Activated CD8-positive, alpha-beta memory T cell treated with anti-CD3 and anti-CD28 coated beads for 48 hours (primary cell): ENCODE data around the gene ADAMTS2.
"Not testable (repeated sequence)": the region's sequence is repeated elsewhere in the genome, so short reads cannot be mapped to it uniquely, and the experiment has no call there.

ENCODE experiments used
- DNase-seq, 3 experiments: peaks; one replicate each; pipeline ENCODE4 v3.0.0-alpha.2; 2020; ENCODE audit warnings: low read depth in 2 of 3, low spot score in 2 of 3

Gene ADAMTS2

DNA sequence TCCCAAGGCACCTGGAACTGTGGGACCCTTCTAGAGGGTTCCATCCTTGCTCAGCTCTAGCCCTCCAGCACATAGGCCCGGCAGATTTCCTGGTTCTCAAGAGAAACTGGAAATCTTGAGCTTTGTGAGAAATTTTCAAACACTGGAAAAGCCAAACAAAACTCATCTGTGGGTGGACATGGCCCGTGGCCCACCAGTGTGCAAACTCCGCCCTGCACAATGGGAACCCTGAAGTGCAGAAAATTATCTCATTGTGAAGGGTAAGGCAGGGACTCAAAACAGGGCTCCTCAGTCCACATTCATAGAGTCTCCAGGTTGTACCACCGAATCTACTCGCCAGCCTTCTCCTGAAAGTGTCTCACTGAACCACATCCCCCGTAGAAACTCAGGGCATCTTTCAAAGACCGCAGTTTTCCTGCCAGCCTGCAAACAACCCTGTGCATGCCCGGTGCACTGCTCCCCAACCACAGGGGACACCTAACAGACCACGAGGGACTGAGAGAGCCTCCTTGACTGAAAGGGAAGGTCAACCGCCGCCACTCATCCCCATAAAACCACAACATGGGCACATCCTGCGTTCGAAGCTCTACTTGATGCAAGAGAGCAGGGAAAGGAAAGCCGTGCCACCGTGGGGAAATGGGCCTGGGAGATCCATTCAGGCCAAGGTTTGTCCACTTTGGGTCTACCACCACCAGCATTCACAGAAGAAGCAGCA lies 18.1 kb downstream of the ADAMTS2 start:
- DNase-seq = no peak

DNA sequence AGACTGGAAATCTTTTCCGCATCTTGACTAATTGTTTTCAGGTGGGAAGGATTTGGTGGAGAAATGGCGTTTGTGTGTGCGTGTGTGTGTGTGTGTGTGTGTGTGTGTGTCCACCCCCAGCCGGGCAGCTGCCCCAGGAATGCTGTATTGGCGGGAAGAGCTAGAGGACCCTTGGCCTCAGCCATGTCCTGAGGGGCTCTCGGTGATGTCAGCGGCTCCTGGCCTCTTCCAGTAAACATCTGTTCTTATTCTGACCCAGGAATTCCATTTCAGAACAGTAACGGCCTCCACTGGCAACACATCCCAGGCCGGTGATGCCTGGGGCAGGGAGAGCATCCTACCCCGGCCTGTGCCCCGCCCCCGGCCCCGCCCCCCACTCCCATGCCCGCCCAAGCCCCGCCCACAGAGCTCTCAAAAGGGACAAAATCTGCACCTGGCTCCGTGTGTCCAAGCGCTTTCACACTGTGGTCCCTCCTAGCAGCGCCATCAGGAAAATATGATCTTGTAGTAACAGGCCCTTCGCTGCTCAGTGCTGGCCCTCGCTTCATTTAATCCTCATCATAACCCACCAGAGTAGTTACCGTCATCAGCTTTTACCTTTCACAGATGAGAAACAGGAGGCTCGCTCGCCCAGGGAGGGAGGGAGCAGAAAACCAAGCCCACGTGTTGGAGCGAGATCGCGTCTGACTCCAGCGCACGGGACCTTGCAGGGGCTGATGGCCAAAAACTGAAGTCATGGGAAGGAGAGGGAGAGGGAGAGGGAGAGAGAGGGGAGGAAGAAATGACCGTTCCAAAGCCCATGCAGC lies 18.9 kb downstream of the ADAMTS2 start:
- no peak for DNase-seq

- DNase-seq = no peak
Observed at GRCh38 chr5:179325296-179326031, 19.8 kb downstream of the ADAMTS2 start.

- DNase-seq = no peak
Observed at GRCh38 chr5:179324760-179325295, 20.4 kb downstream of the ADAMTS2 start.

- DNase-seq = not testable (repeated sequence)
Observed at GRCh38 chr5:179324316-179324715, 20.9 kb downstream of the ADAMTS2 start.

DNA sequence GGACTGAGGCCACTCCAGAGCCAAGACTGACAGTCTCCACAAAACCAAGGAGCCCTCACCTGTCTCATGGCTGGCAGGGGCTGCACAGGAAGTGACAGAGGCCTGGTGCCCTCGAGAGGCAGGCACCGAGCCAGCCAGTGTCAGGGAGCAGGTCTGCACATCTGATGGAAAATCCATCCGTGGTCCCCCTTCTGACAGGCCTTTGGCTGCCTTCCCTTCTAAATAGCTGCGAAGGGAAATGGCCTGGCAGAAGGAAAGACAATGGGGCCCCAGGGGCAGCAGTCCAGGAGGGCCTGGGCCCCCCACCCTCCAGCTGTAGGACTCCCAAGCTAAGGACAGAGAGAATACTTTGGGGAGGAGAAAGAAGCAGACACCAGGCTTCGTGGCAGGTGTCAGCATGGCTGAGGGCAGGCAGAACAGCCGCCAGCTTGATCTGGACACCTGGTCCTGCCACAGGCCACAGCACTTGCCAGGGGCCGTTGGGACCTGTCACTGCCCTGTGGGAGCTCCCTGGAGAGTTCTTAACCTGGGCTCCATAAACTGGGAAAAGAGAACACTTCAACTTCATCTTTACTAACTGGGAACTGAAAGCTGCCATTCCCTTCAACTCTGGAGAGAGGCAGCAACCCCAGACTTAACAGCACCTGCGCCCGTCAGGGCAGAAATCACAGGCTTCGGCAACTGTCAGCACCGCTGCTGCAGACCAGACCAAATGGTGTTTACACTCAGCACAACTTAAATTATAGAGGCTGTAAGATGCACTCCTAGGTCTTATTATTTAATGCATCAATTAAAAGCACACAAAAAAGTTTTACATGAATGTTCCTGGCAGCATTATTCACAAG lies 22.0 kb downstream of the ADAMTS2 start:
- no peak for DNase-seq

DNA sequence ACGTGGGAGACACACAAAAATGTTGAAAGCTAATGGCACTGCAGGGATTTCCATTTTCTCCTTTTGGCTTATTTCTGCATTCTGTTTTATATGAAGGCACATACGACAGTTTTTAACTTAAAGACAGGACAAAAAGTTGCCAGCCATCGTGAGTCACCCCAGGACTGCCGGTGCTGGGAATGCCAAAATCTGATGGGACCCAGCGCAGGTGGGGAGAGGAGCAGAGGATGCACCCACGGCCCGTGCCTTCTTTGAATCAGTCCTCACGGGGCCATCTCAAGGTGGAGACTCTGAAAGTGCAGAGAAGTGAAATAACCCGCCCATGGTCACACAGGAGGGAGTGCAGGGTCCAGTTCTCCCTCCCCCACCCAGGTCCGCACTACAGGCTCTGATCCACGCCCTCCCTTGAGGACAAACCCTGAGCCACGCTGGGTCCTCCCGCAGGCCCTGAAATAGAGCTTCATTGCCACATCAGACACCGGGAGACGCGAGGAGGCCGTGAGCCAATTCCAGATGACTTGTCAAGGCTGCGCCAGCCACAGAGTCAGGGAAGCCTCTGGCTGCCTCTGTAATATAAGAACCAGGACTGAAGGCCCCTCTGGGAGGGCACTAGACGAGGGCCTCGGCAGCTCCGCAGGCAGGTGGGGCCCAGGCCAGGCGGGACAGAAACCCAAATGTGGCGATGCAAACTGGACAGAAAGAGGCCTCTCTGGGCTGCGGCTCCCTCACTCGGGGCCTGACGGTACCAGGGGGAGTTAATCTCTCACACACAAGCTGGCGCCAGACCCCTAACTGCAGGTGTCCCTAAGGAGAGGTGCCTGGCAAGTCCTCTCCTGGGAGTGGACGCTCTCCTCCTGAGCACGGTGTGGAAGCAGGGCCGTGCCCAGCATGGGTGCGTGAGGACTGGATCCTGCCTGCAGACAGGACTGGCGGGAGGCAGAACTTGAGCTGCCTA lies 22.9 kb downstream of the ADAMTS2 start:
- DNase-seq = no peak

- no peak for DNase-seq
Observed at GRCh38 chr5:179321206-179321987, 23.9 kb downstream of the ADAMTS2 start.

GRCh38 chr5:179319741-179320281 lies 25.4 kb downstream of the ADAMTS2 start:
- no peak for DNase-seq

GRCh38 chr5:179319123-179319522 lies 26.1 kb downstream of the ADAMTS2 start:
- DNase-seq = no peak

DNA sequence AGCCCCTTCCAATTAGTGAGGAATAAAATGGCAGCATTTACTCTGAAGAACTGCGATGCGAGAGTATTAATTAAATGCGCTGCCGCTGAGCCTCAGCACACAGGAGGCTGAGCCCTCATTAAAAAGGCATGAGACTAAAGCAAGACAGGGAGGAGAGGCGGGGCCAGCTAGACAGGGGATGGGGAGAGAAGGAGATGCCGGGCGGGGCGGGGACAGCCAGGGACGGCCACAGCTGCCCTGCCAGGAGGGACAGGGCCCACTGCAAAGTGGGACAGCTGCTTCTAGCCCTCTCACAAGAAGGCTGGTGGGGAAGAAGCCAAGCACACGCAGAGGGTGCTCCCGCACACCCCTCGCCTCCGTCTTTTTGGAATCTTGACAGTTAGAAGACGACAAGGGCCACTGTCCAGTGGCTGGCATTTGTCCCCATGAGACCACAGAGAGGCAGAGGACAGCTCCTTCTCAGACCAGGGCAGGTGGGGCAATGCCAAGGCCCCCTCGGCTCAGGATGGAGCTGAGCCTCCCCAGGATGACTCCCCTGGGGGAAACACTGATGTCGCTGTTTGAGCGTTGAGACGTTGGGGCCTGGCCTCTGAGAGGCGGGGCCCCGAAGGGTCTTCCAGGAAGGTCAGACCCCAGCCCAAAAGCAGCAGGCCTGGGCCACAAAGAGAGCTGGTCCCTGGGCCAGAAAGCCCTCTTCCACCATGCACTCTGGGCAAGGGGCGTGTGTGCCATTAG lies 26.9 kb downstream of the ADAMTS2 start:
- no peak for DNase-seq

- DNase-seq = no peak
Observed at GRCh38 chr5:179317411-179318220, 27.6 kb downstream of the ADAMTS2 start.

DNA sequence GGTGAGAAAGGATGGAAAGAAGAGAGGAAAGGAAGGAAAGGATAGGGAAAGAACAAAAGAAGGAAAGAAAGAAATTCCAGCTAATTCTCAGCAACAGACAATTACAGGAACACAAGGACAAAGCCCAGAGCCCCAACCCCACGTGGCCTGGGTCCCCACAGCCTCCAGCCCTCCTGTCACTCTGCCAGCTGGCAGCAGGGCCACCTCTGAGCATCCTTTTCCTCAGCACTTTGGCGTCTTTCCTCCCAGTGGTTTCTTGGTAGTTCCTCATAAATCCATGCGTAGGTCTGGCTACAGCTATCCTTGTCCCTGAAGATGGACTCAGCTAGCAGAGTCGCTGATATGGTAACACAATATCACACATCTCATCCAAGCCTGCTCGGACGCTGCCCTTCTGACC lies 28.3 kb downstream of the ADAMTS2 start:
- DNase-seq = no peak

GRCh38 chr5:179316111-179316551 lies 29.1 kb downstream of the ADAMTS2 start:
- no peak for DNase-seq

- no peak for DNase-seq
Observed at GRCh38 chr5:179315356-179315890, 29.8 kb downstream of the ADAMTS2 start.

GRCh38 chr5:179314606-179315355 lies 30.5 kb downstream of the ADAMTS2 start:
- DNase-seq = no peak
